Liver (tissue), 3 donors: ENCODE measurements around the gene EEF1G.

Experiments used
- ATF3 ChIP-seq: IDR thresholded peaks from 2 replicates; pipeline ENCODE4 v1.6.1; 2016; ENCODE audit warnings: antibody characterized with exemption
- CTCF ChIP-seq: fragments of 150-350 bp; IDR thresholded peaks from 2 replicates; pipeline ENCODE4 v1.5.1; 2017; ENCODE audit warnings: improper control_type of control experiment, low read depth, low read length; ENCODE audit not compliant: missing input control
- EGR1 ChIP-seq, 2 donors: IDR thresholded peaks; 2 replicates each; pipeline ENCODE4 v1.6.1; 2016 to 2018; ENCODE audit warnings: antibody characterized with exemption in 2 of 2, low read depth in 2 of 2
- FOXA1 ChIP-seq: IDR thresholded peaks from 2 replicates; pipeline ENCODE4 v1.6.1; 2016; ENCODE audit warnings: antibody characterized with exemption
- HNF4A ChIP-seq, 2 donors: conservative IDR thresholded peaks; 2 replicates each; pipeline ENCODE4 v1.6.1; 2016; ENCODE audit warnings: antibody characterized with exemption in 2 of 2, mild to moderate bottlenecking in 2 of 2
- JUND ChIP-seq, 2 donors: IDR thresholded peaks; 2 replicates each; pipeline ENCODE4 v1.6.1; 2016; ENCODE audit warnings: antibody characterized with exemption in 2 of 2
- REST ChIP-seq: IDR thresholded peaks from 2 replicates; pipeline ENCODE4 v1.6.1; 2016; ENCODE audit warnings: antibody characterized with exemption, mild to moderate bottlenecking
- RXRA ChIP-seq, 2 donors: IDR thresholded peaks; 2 replicates each; pipeline ENCODE4 v1.6.1; 2017 to 2018; ENCODE audit warnings: antibody characterized with exemption in 2 of 2, mild to moderate bottlenecking in 1 of 2
- SP1 ChIP-seq: IDR thresholded peaks from 2 replicates; pipeline ENCODE4 v1.6.1; 2018; ENCODE audit warnings: antibody characterized with exemption, mild to moderate bottlenecking
- TAF1 ChIP-seq: conservative IDR thresholded peaks from 2 replicates; pipeline ENCODE4 v1.6.1; 2016; ENCODE audit warnings: antibody characterized with exemption, mild to moderate bottlenecking
- YY1 ChIP-seq: IDR thresholded peaks from 2 replicates; pipeline ENCODE4 v1.6.1; 2016; ENCODE audit warnings: antibody characterized with exemption, mild to moderate bottlenecking
- ZBTB33 ChIP-seq: IDR thresholded peaks from 2 replicates; pipeline ENCODE4 v1.6.1; 2016; ENCODE audit warnings: antibody characterized with exemption
- donor health status: healthy.
- donor health status: healthy.

GRCh38 chr11:62552485-62553079 is 21.1 kb downstream of the EEF1G start:
- no peak for TF ChIP-seq CTCF
- no peak for TF ChIP-seq YY1
- no peak for TF ChIP-seq JUND (IDR thresholded peaks at IDR 0.05)
- TF ChIP-seq SP1, result no peak
- TF ChIP-seq REST, result no peak
- no peak for TF ChIP-seq TAF1
- TF ChIP-seq HNF4A (conservative IDR thresholded peaks at IDR 0.05), result no peak
- TF ChIP-seq RXRA (IDR thresholded peaks at IDR 0.05), result no peak
- no peak for TF ChIP-seq FOXA1
- TF ChIP-seq ZBTB33, result no peak
- TF ChIP-seq EGR1 (IDR thresholded peaks at IDR 0.05; ENCODE audit: low read depth in 2 of 2), result no peak
- no peak for TF ChIP-seq ATF3
